Ishikawa (cell line): Measurements from ENCODE around the gene SERPIND1.

Source experiments
- CEBPB ChIP-seq: IDR thresholded peaks from 2 replicates; pipeline ENCODE4 v1.6.1; 2012
- CREB1 ChIP-seq: IDR thresholded peaks from 2 replicates; pipeline ENCODE4 v1.6.1; 2012; ENCODE audit warnings: low read depth
- EGR1 ChIP-seq: IDR thresholded peaks from 2 replicates; pipeline ENCODE4 v1.6.1; 2012
- EP300 ChIP-seq: IDR thresholded peaks from 2 replicates; pipeline ENCODE4 v1.6.1; 2012; ENCODE audit warnings: borderline replicate concordance
- FOXM1 ChIP-seq: IDR thresholded peaks from 2 replicates; pipeline ENCODE4 v1.6.1; 2012; ENCODE audit warnings: low read depth, borderline replicate concordance
- MAX ChIP-seq: IDR thresholded peaks from 2 replicates; pipeline ENCODE4 v1.6.1; 2012
- NFIC ChIP-seq: IDR thresholded peaks from 2 replicates; pipeline ENCODE4 v1.6.1; 2012
- RAD21 ChIP-seq: IDR thresholded peaks from 2 replicates; pipeline ENCODE4 v1.6.1; 2012; ENCODE audit warnings: low read depth
- REST ChIP-seq: IDR thresholded peaks from 2 replicates; pipeline ENCODE4 v1.6.1; 2012; ENCODE audit warnings: low read depth, mild to moderate bottlenecking
- TAF1 ChIP-seq: IDR thresholded peaks from 2 replicates; pipeline ENCODE4 v1.6.1; 2012; ENCODE audit warnings: low read depth, mild to moderate bottlenecking
- TCF12 ChIP-seq: IDR thresholded peaks from 2 replicates; pipeline ENCODE4 v1.6.1; 2012; ENCODE audit warnings: low read depth
- TEAD4 ChIP-seq: IDR thresholded peaks from 2 replicates; pipeline ENCODE4 v1.6.1; 2012
- USF1 ChIP-seq: IDR thresholded peaks from 2 replicates; pipeline ENCODE4 v1.6.1; 2012
- YY1 ChIP-seq: IDR thresholded peaks from 2 replicates; pipeline ENCODE4 v1.6.1; 2012; ENCODE audit warnings: low read depth
- ZBTB7A ChIP-seq: IDR thresholded peaks from 2 replicates; pipeline ENCODE4 v1.6.1; 2012; ENCODE audit warnings: low read depth

Gene SERPIND1

GRCh38 chr22:20764471-20764720, 9.5 kb upstream of the SERPIND1 start:
- no peak for TF ChIP-seq TAF1
- TF ChIP-seq TEAD4: no peak
- TF ChIP-seq RAD21: no peak
- TF ChIP-seq YY1: no peak
- TF ChIP-seq CEBPB: no peak

- TF ChIP-seq TAF1 (no peak), TCF12 (no peak), NFIC (no peak), EP300 (no peak), CEBPB (no peak), RAD21 (no peak), YY1 (no peak), CREB1 (no peak), TEAD4 (no peak), FOXM1 (no peak), USF1 (no peak)
These were observed 9.2 kb upstream of the SERPIND1 start for GRCh38 chr22:20764729-20765128.

GRCh38 chr22:20765938-20766337, 8.0 kb upstream of the SERPIND1 start:
- TF ChIP-seq RAD21: no peak
- TF ChIP-seq FOXM1: no peak
- TF ChIP-seq YY1: no peak
- TF ChIP-seq TEAD4: no peak
- TF ChIP-seq TAF1: no peak
- TF ChIP-seq TCF12: no peak
- TF ChIP-seq EGR1: no peak
- TF ChIP-seq USF1: no peak
- TF ChIP-seq EP300: no peak
- no peak for TF ChIP-seq CREB1
- no peak for TF ChIP-seq CEBPB
- no peak for TF ChIP-seq MAX
- no peak for TF ChIP-seq REST
- TF ChIP-seq NFIC: no peak
- no peak for TF ChIP-seq ZBTB7A

- TF ChIP-seq TEAD4: no peak
- no peak for TF ChIP-seq NFIC
- no peak for TF ChIP-seq EP300
- TF ChIP-seq MAX: no peak
- TF ChIP-seq CEBPB: no peak
- no peak for TF ChIP-seq EGR1
- TF ChIP-seq ZBTB7A: no peak
- TF ChIP-seq CREB1: no peak
- TF ChIP-seq FOXM1: no peak
- TF ChIP-seq TCF12: no peak
- no peak for TF ChIP-seq TAF1
- TF ChIP-seq RAD21: no peak
These were observed 7.4 kb upstream of the SERPIND1 start for GRCh38 chr22:20766530-20766929.

- TF ChIP-seq EGR1: no peak
These were observed 1.8 kb upstream of the SERPIND1 start for GRCh38 chr22:20771918-20772625.

- TF ChIP-seq USF1: no peak
- TF ChIP-seq EGR1: no peak
- no peak for TF ChIP-seq CEBPB
- TF ChIP-seq NFIC: no peak
- no peak for TF ChIP-seq RAD21
- no peak for TF ChIP-seq CREB1
These were observed 969 bp downstream of the SERPIND1 start for GRCh38 chr22:20774882-20775281.

- no peak for TF ChIP-seq EGR1
- no peak for TF ChIP-seq MAX
- TF ChIP-seq FOXM1: no peak
- no peak for TF ChIP-seq CEBPB
- TF ChIP-seq TEAD4: no peak
- TF ChIP-seq ZBTB7A: no peak
- TF ChIP-seq YY1: no peak
- TF ChIP-seq REST: no peak
- TF ChIP-seq NFIC: no peak
- TF ChIP-seq TCF12: no peak
- no peak for TF ChIP-seq TAF1
- no peak for TF ChIP-seq CREB1
- TF ChIP-seq RAD21: no peak
- no peak for TF ChIP-seq USF1
- TF ChIP-seq EP300: no peak
These were observed 1.5 kb downstream of the SERPIND1 start for GRCh38 chr22:20775342-20775895.
